Omental fat pad (tissue), 4 donors: ENCODE measurements around the gene HOXD3. TPM values are rescaled to one million over a fixed set of nuclear protein-coding genes. Genes with fewer than 3 reads are reported as not detected.

Source experiments
- ATAC-seq: fragments of 150-250 bp; one replicate; pipeline ENCODE4 v1.9.1; 2016; ENCODE audit warnings: mild to moderate bottlenecking, moderate library complexity; ENCODE audit not compliant: low FRiP score
- DNase-seq: peaks from one replicate; pipeline ENCODE4 v3.0.0-alpha.2; 2019; ENCODE audit warnings: low spot score
- total RNA-seq, 4 donors: library from RNA; depleted of rRNA; stranded (reverse); fragments of >200 nt; gene quantifications; one replicate each; pipeline ENCODE4 v1.1.0, GENCODE V29; 2016
- TF ChIP-seq, protein P1 (sequence below), 3 donors: fragments of 450-650 bp; IDR thresholded peaks; one replicate each; pipeline ENCODE4 v1.5.1; 2016 to 2017; ENCODE audit warnings: antibody characterized with exemption in 3 of 3, mild to moderate bottlenecking in 3 of 3, moderate library complexity in 2 of 3

The HOXD3 gene
- total RNA-seq, 4 donors from 2014 or later: 0.65 to 15.8 (median 2.8) TPM

DNA sequence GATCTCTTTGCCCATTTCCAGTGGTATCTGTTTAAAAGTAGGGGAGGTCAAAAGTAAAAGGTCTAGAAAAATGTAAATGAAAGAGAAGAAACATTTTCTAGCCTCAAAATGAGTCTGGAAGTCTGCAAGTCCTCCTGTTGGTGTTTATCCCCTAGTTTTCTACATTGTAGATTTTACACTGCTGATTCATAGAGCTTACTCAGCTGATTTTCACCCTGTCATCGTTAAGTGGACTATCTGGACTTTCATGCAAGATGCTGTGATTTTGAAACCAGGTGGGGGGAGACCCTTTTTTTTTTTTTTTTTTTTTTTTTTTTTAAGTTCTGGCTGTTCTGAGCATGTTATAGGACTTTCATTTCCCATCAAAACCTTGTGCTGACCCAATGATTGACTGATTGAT lies 10.3 kb downstream of the HOXD3 start:
- ATAC-seq: no peak
- DNase-seq: no peak
- TF ChIP-seq, protein P1, sequence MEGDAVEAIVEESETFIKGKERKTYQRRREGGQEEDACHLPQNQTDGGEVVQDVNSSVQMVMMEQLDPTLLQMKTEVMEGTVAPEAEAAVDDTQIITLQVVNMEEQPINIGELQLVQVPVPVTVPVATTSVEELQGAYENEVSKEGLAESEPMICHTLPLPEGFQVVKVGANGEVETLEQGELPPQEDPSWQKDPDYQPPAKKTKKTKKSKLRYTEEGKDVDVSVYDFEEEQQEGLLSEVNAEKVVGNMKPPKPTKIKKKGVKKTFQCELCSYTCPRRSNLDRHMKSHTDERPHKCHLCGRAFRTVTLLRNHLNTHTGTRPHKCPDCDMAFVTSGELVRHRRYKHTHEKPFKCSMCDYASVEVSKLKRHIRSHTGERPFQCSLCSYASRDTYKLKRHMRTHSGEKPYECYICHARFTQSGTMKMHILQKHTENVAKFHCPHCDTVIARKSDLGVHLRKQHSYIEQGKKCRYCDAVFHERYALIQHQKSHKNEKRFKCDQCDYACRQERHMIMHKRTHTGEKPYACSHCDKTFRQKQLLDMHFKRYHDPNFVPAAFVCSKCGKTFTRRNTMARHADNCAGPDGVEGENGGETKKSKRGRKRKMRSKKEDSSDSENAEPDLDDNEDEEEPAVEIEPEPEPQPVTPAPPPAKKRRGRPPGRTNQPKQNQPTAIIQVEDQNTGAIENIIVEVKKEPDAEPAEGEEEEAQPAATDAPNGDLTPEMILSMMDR (IDR thresholded peaks at IDR 0.05): no peak

DNA sequence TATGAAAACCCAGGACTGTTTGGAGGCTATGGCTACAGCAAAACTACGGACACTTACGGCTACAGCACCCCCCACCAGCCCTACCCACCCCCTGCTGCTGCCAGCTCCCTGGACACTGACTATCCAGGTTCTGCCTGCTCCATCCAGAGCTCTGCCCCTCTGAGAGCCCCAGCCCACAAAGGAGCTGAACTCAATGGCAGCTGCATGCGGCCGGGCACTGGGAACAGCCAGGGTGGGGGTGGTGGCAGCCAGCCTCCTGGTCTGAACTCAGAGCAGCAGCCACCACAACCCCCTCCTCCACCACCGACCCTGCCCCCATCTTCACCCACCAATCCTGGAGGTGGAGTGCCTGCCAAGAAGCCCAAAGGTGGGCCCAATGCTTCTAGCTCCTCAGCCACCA lies 12.1 kb downstream of the HOXD3 start:
- no peak for ATAC-seq
- TF ChIP-seq, protein P1 (IDR thresholded peaks at IDR 0.05): no peak
- DNase-seq: no peak

DNA sequence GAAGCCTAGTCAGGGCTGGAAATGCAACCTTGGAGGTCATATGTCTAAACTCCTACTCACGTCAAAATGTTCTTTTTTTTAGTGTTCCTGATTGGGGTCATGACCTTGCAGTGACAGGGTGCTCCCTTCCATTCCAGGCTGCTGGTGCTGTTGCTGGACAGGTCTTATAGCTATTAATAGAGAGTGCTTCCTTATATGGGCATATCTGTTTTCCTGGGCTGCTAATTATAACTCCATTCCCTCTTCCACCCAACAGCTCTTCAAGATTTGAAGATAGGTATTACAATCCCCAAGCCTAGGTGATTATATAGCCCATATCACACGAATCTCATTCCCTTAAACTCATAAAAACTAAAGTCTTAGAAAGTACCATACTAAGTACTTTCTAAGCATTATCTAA lies 12.6 kb downstream of the HOXD3 start:
- TF ChIP-seq, protein P1 (IDR thresholded peaks at IDR 0.05): no peak
- ATAC-seq (no peak), DNase-seq (no peak)

DNA sequence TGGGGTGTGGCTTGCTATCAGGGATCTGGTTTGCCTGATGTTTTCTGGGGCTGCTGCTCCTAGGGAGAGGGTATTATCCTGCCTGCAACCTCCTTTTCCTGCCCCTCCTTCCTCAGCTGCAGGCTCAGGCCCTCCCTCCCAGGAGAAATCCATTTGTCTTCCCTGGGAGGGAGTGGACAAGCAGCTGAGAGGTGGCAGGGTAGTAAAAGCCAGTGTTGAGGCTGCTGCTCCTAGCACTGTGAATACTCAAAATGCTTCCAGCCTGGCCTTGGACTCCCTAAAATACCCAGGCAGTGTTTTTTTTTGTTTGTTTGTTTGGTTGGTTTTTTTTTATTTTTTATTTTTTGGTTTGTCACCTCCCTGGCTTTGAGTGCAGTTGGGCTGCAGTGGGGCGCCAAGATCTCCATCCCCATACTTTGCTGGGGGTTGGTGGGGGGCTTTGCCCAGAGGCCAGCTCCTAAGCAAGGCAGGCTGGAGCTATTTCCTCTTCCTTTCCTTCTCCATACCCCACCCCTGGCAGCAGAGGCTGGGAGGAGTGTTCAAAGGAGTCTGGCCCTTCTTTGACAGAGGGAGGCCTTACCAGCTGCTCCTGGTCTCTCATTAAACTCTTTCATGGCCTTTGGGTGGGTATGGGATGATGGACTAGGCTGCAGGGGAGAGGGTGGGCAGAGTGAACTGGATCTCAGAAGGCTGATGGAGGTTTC lies 13.6 kb downstream of the HOXD3 start:
- no peak for ATAC-seq
- no peak for DNase-seq
- TF ChIP-seq, protein P1 (IDR thresholded peaks at IDR 0.05): no peak

DNA sequence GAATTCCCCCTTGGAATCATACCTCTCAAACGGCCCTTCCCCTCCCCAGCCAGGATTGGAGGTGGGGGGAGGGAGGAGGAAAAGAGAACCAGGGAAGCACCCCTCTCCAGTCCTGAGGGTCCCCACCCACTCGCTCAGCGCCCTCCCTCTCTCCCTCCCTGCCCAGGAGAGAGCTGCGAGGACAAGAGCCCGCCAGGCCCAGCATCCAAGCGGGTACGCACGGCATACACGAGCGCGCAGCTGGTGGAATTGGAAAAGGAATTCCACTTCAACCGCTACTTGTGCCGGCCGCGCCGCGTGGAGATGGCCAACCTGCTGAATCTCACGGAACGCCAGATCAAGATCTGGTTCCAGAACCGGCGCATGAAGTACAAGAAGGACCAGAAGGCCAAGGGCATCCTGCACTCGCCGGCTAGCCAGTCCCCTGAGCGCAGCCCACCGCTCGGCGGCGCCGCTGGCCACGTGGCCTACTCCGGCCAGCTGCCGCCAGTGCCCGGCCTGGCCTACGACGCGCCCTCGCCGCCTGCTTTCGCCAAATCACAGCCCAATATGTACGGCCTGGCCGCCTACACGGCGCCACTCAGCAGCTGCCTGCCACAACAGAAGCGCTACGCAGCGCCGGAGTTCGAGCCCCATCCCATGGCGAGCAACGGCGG lies 14.4 kb downstream of the HOXD3 start:
- no peak for ATAC-seq
- no peak for DNase-seq
- TF ChIP-seq, protein P1 (IDR thresholded peaks at IDR 0.05): no peak

DNA sequence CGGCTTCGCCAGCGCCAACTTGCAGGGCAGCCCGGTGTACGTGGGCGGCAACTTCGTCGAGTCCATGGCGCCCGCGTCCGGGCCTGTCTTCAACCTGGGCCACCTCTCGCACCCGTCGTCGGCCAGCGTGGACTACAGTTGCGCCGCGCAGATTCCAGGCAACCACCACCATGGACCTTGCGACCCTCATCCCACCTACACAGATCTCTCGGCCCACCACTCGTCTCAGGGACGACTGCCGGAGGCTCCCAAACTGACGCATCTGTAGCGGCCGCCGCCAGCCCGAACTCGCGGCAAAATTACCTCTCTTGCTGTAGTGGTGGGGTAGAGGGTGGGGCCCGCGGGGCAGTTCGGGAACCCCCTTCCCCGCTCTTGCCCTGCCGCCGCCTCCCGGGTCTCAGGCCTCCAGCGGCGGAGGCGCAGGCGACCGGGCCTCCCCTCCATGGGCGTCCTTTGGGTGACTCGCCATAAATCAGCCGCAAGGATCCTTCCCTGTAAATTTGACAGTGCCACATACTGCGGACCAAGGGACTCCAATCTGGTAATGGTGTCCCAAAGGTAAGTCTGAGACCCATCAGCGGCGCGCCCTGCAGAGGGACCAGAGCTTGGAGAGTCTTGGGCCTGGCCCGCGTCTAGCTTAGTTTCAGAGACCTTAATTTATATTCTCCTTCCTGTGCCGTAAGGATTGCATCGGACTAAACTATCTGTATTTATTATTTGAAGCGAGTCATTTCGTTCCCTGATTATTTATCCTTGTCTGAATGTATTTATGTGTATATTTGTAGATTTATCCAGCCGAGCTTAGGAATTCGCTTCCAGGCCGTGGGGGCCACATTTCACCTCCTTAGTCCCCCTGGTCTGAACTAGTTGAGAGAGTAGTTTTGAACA lies 15.1 kb downstream of the HOXD3 start:
- ATAC-seq: no peak
- DNase-seq: no peak
- TF ChIP-seq, protein P1 (IDR thresholded peaks at IDR 0.05): no peak
